Lower leg skin (tissue), 3 donors: ENCODE data around the gene HEBP1.

Experiments used
- CTCF ChIP-seq, 3 donors: fragments of 450-650 bp; IDR thresholded peaks; one replicate each; pipeline ENCODE4 v1.5.1; 2016; ENCODE audit warnings: antibody characterized with exemption in 3 of 3, mild to moderate bottlenecking in 3 of 3, moderate library complexity in 2 of 3
- POLR2A ChIP-seq, 2 donors: fragments of 450-650 bp; IDR thresholded peaks; one replicate each; pipeline ENCODE4 v1.6.1; 2016 to 2017; ENCODE audit warnings: antibody characterized with exemption in 2 of 2, mild to moderate bottlenecking in 1 of 2, moderate library complexity in 1 of 2

GRCh38 chr12:12979126-12979525 lies 20.9 kb downstream of the HEBP1 start:
- TF ChIP-seq CTCF (IDR thresholded peaks at IDR 0.05) (no peak), POLR2A (IDR thresholded peaks at IDR 0.05) (no peak)
